SK-N-SH treated with all-trans-retinoic acid at 6 μM for 48 hours (cell line): ENCODE data around the gene KDELR3.

Experiments
- ATAC-seq: fragments of 200-7000 bp; cut with Tn5 transposase; 3 replicates; pipeline ENCODE4 v1.9.1; 2020; ENCODE audit warnings: mild to moderate bottlenecking, moderate library complexity
- ARNTL ChIP-seq: fragments of 450-650 bp; formaldehyde crosslinking; IDR thresholded peaks from 2 replicates; pipeline ENCODE4 v1.5.0; 2020; ENCODE audit warnings: low read depth, mild to moderate bottlenecking, moderate library complexity, borderline replicate concordance
- BACH2 ChIP-seq: fragments of 250-450 bp; sonication (Bioruptor Pico); IDR thresholded peaks from 2 replicates; pipeline ENCODE4 v1.9.0; 2021; ENCODE audit warnings: mild to moderate bottlenecking, borderline replicate concordance
- ESRRG ChIP-seq: fragments of 250-450 bp; sonication (Bioruptor Pico); IDR thresholded peaks from 2 replicates; pipeline ENCODE4 v1.6.1; 2021; ENCODE audit warnings: mild to moderate bottlenecking
- GLIS3 ChIP-seq: fragments of 250-450 bp; sonication (Bioruptor Pico); IDR thresholded peaks from 2 replicates; pipeline ENCODE4 v1.5.0; 2020; ENCODE audit warnings: mild to moderate bottlenecking, moderate library complexity
- ISL1 ChIP-seq: fragments of 250-450 bp; sonication (Bioruptor Pico); IDR thresholded peaks from 2 replicates; pipeline ENCODE4 v2.1.2; 2022; ENCODE audit warnings: mild to moderate bottlenecking, moderate library complexity
- PPARA ChIP-seq: fragments of 250-450 bp; sonication (Bioruptor Pico); IDR thresholded peaks from 2 replicates; pipeline ENCODE4 v1.5.0; 2020; ENCODE audit warnings: mild to moderate bottlenecking, borderline replicate concordance
- RARB ChIP-seq: fragments of 250-450 bp; sonication (Bioruptor Pico); IDR thresholded peaks from 2 replicates; pipeline ENCODE4 v1.8.0; 2021; ENCODE audit warnings: mild to moderate bottlenecking, moderate library complexity
- SNAI2 ChIP-seq: fragments of 250-450 bp; sonication (Bioruptor Pico); IDR thresholded peaks from 2 replicates; pipeline ENCODE4 v1.5.0; 2020; ENCODE audit warnings: mild to moderate bottlenecking, moderate library complexity
- TCF4 ChIP-seq: fragments of 250-450 bp; sonication (Bioruptor Pico); IDR thresholded peaks from 2 replicates; pipeline ENCODE4 v1.8.0; 2021; ENCODE audit warnings: mild to moderate bottlenecking, moderate library complexity, borderline replicate concordance
- TOX ChIP-seq: fragments of 250-450 bp; sonication (Bioruptor Pico); IDR thresholded peaks from 2 replicates; pipeline ENCODE4 v1.8.0; 2021; ENCODE audit warnings: mild to moderate bottlenecking, moderate library complexity, borderline replicate concordance
- ZC3H10 ChIP-seq: fragments of 250-450 bp; sonication (Bioruptor Pico); IDR thresholded peaks from 2 replicates; pipeline ENCODE4 v1.5.1; 2021; ENCODE audit warnings: mild to moderate bottlenecking, moderate library complexity
- ZFP3 ChIP-seq: fragments of 250-450 bp; sonication (Bioruptor Pico); IDR thresholded peaks from 2 replicates; pipeline ENCODE4 v1.5.0; 2020; ENCODE audit warnings: mild to moderate bottlenecking, moderate library complexity
- ZFP30 ChIP-seq: fragments of 450-650 bp; formaldehyde crosslinking; IDR thresholded peaks from 2 replicates; pipeline ENCODE4 v1.5.0; 2022; ENCODE audit warnings: mild to moderate bottlenecking, moderate library complexity
- ZNF565 ChIP-seq: fragments of 450-650 bp; formaldehyde crosslinking; conservative IDR thresholded peaks from 2 replicates; pipeline ENCODE4 v1.5.0; 2020; ENCODE audit warnings: low read depth, mild to moderate bottlenecking, moderate library complexity
- ZNF70 ChIP-seq: fragments of 450-650 bp; formaldehyde crosslinking; IDR thresholded peaks from 2 replicates; pipeline ENCODE4 v1.5.0; 2020; ENCODE audit warnings: mild to moderate bottlenecking, moderate library complexity
- ZNF8 ChIP-seq: fragments of 450-650 bp; formaldehyde crosslinking; IDR thresholded peaks from 2 replicates; pipeline ENCODE4 v1.5.0; 2020; ENCODE audit warnings: mild to moderate bottlenecking, moderate library complexity
- TF ChIP-seq, protein P1 (sequence below): fragments of 250-450 bp; sonication (Bioruptor Pico); IDR thresholded peaks from 2 replicates; pipeline ENCODE4 v1.8.0; 2021; ENCODE audit warnings: low read depth, mild to moderate bottlenecking, moderate library complexity, borderline replicate concordance
- TF ChIP-seq, protein P2 (sequence below): fragments of 250-450 bp; sonication (Bioruptor Pico); IDR thresholded peaks from 2 replicates; pipeline ENCODE4 v1.5.1; 2020; ENCODE audit warnings: low read depth, mild to moderate bottlenecking, moderate library complexity
- TF ChIP-seq, protein P3 (sequence below): fragments of 250-450 bp; sonication (Bioruptor Pico); IDR thresholded peaks from 2 replicates; pipeline ENCODE4 v1.8.0; 2020; ENCODE audit warnings: mild to moderate bottlenecking, moderate library complexity, borderline replicate concordance
- TF ChIP-seq, protein P4 (sequence below): fragments of 250-450 bp; sonication (Bioruptor Pico); IDR thresholded peaks from 2 replicates; pipeline ENCODE4 v1.5.0; 2020; ENCODE audit warnings: mild to moderate bottlenecking, moderate library complexity
- TF ChIP-seq, protein P5 (sequence below): fragments of 250-450 bp; sonication (Bioruptor Pico); IDR thresholded peaks from 2 replicates; pipeline ENCODE4 v1.5.1; 2021; ENCODE audit warnings: mild to moderate bottlenecking, moderate library complexity

The KDELR3 gene

DNA sequence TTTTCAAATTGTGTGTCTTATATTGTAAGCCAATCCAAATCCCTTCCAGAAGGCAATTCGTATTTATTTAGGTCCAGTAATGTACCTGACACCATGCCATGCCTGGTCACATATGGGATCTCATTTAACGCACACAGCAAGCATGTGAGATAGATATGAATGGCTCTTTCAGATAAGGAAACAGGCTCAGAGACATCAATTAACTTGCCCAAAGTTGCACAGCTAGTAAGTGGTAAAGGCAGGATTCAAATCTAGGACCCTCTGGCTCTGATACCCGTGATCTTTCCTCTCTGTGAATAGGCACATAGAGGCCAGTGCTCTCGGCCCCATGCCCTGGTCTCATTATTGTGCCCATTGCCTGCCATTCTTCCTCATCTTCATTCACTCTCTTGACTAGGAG, 47.2 kb upstream of the KDELR3 start (continued):
- TF ChIP-seq, protein P1, sequence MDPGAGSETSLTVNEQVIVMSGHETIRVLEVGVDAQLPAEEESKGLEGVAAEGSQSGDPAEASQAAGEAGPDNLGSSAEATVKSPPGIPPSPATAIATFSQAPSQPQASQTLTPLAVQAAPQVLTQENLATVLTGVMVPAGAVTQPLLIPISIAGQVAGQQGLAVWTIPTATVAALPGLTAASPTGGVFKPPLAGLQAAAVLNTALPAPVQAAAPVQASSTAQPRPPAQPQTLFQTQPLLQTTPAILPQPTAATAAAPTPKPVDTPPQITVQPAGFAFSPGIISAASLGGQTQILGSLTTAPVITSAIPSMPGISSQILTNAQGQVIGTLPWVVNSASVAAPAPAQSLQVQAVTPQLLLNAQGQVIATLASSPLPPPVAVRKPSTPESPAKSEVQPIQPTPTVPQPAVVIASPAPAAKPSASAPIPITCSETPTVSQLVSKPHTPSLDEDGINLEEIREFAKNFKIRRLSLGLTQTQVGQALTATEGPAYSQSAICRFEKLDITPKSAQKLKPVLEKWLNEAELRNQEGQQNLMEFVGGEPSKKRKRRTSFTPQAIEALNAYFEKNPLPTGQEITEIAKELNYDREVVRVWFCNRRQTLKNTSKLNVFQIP = no peak
- TF ChIP-seq ZFP30 (CRISPR knock-in tag) = no peak
- TF ChIP-seq GLIS3 (CRISPR knock-in tag) = no peak
- TF ChIP-seq, all 23 proteins: peak for 0

DNA sequence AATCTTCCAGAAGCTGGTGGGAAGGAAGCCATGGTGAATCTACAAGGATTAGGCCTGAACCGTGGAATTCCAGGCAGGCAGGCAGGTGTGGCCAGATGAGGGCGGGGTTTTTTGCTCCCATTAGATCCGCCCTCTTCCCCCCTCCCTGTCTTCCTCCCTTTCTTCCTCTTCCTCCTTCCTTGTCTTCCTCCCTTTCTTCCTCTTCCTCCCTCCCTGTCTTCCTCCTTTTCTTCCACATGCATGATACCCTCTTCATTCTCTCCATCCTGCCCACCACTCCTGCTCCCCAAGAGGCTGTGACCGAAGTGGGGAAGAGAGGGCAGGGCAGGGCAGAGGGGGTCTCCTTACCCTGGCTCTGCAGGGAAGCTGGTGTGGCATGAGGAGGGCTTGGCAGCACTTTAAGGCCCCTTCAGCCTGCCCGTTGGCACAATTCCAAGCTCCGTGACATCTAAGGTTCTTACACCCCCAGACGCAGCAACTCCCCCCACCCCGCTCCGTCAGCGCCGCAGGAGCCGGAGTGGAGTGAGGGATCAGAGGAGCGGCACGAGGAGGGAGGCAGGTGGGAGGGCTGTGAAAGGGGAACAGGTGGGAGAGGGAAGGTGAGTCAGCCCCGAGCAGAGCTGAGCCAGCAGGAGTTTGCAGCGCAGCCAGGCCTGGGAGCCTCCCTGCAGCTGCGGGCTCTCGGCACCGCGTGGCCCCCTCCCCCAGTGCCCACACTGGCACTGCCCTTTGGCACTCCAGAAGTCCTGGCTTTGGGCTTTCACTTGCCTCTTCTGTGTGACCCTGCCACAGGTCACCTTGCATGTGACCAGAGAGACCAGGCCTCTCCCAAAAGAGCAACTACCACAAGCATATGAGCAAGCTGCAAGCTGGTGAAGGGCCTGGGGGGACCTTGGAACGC, 45.0 kb upstream of the KDELR3 start:
- TF ChIP-seq, protein P1 = no peak
- no peak for TF ChIP-seq SNAI2
- no peak for TF ChIP-seq RARB (CRISPR knock-in tag)
- TF ChIP-seq ZNF565 = no peak
- no peak for TF ChIP-seq TCF4 (CRISPR knock-in tag)
- TF ChIP-seq BACH2 = no peak
- TF ChIP-seq, protein P2, sequence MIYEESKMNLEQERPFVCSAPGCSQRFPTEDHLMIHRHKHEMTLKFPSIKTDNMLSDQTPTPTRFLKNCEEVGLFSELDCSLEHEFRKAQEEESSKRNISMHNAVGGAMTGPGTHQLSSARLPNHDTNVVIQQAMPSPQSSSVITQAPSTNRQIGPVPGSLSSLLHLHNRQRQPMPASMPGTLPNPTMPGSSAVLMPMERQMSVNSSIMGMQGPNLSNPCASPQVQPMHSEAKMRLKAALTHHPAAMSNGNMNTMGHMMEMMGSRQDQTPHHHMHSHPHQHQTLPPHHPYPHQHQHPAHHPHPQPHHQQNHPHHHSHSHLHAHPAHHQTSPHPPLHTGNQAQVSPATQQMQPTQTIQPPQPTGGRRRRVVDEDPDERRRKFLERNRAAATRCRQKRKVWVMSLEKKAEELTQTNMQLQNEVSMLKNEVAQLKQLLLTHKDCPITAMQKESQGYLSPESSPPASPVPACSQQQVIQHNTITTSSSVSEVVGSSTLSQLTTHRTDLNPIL (CRISPR knock-in tag) = no peak
- no peak for TF ChIP-seq ZFP30 (CRISPR knock-in tag)
- TF ChIP-seq ZNF70 (CRISPR knock-in tag) = no peak
- TF ChIP-seq, protein P3, sequence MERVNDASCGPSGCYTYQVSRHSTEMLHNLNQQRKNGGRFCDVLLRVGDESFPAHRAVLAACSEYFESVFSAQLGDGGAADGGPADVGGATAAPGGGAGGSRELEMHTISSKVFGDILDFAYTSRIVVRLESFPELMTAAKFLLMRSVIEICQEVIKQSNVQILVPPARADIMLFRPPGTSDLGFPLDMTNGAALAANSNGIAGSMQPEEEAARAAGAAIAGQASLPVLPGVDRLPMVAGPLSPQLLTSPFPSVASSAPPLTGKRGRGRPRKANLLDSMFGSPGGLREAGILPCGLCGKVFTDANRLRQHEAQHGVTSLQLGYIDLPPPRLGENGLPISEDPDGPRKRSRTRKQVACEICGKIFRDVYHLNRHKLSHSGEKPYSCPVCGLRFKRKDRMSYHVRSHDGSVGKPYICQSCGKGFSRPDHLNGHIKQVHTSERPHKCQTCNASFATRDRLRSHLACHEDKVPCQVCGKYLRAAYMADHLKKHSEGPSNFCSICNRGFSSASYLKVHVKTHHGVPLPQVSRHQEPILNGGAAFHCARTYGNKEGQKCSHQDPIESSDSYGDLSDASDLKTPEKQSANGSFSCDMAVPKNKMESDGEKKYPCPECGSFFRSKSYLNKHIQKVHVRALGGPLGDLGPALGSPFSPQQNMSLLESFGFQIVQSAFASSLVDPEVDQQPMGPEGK = no peak
- TF ChIP-seq, protein P4, sequence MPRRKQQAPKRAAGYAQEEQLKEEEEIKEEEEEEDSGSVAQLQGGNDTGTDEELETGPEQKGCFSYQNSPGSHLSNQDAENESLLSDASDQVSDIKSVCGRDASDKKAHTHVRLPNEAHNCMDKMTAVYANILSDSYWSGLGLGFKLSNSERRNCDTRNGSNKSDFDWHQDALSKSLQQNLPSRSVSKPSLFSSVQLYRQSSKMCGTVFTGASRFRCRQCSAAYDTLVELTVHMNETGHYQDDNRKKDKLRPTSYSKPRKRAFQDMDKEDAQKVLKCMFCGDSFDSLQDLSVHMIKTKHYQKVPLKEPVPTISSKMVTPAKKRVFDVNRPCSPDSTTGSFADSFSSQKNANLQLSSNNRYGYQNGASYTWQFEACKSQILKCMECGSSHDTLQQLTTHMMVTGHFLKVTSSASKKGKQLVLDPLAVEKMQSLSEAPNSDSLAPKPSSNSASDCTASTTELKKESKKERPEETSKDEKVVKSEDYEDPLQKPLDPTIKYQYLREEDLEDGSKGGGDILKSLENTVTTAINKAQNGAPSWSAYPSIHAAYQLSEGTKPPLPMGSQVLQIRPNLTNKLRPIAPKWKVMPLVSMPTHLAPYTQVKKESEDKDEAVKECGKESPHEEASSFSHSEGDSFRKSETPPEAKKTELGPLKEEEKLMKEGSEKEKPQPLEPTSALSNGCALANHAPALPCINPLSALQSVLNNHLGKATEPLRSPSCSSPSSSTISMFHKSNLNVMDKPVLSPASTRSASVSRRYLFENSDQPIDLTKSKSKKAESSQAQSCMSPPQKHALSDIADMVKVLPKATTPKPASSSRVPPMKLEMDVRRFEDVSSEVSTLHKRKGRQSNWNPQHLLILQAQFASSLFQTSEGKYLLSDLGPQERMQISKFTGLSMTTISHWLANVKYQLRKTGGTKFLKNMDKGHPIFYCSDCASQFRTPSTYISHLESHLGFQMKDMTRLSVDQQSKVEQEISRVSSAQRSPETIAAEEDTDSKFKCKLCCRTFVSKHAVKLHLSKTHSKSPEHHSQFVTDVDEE (CRISPR knock-in tag) = no peak
- TF ChIP-seq ZNF8 (CRISPR knock-in tag) = no peak
- no peak for TF ChIP-seq PPARA (CRISPR knock-in tag)
- TF ChIP-seq, protein P5, sequence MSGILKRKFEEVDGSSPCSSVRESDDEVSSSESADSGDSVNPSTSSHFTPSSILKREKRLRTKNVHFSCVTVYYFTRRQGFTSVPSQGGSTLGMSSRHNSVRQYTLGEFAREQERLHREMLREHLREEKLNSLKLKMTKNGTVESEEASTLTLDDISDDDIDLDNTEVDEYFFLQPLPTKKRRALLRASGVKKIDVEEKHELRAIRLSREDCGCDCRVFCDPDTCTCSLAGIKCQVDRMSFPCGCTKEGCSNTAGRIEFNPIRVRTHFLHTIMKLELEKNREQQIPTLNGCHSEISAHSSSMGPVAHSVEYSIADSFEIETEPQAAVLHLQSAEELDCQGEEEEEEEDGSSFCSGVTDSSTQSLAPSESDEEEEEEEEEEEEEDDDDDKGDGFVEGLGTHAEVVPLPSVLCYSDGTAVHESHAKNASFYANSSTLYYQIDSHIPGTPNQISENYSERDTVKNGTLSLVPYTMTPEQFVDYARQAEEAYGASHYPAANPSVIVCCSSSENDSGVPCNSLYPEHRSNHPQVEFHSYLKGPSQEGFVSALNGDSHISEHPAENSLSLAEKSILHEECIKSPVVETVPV (CRISPR knock-in tag) = no peak
- TF ChIP-seq ESRRG (CRISPR knock-in tag) = no peak
- ATAC-seq = no peak

DNA sequence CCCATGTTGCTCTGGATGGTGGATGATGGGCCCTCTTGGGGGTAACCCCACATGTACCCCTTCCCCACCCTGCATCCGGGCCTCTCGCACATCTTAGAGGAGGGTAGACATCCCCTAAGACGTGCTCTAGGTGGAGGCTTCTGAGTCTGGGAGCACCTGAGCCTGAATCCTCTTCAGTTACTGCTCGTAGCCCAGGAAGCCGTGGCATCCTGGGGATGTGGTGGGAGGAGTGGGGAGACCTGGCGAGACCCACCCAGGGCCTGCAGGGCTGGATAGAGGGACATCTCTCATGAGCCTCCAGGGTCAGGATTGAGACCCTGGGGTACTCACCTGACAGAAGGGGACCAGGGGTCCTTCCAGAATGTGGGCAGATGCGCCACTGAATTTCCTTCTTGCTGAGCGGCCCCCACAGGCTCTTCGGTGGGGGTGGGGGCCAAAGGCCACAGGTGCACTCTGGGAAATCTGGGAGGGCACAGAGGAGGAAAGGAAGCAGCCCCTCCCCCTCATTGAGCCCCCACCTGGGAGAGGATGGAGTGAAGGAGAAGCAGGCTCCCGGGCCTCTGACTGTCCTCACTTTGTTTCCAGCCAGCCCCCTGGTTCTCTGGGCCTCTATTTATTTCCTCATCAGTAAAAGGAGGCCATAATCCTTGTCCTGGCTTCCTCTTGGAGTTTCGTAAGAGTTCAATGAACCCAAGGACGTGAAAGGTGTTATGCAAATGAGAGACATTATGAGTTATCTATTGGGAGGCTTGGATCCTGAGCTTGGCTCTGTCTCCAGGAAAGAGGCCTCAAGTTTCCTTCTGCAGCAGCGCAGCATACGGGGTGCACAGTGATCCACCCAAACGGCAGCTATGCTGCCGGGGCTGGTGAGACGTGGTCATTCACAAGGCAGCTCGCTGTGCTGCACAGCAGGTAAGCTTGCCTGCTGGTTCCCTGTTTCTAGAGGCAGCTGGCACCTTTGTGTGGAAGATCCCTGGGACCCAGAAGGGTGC, 44.1 kb upstream of the KDELR3 start:
- ATAC-seq = no peak
- no peak for TF ChIP-seq ZNF565
- TF ChIP-seq ZNF70 (CRISPR knock-in tag) = no peak
- TF ChIP-seq, protein P2 (CRISPR knock-in tag) = no peak
- TF ChIP-seq SNAI2 = no peak
- TF ChIP-seq ZNF8 (CRISPR knock-in tag) = no peak
- no peak for TF ChIP-seq TCF4 (CRISPR knock-in tag)
- TF ChIP-seq ZC3H10 (CRISPR knock-in tag) = no peak
- TF ChIP-seq ARNTL (CRISPR knock-in tag) = no peak
- no peak for TF ChIP-seq ZFP3 (CRISPR knock-in tag)
- TF ChIP-seq TOX (CRISPR knock-in tag) = no peak
- no peak for TF ChIP-seq BACH2
- no peak for TF ChIP-seq ISL1 (CRISPR knock-in tag)
- no peak for TF ChIP-seq ESRRG (CRISPR knock-in tag)
